Mucosa of stomach (tissue), 1 donor: ENCODE data around the gene RRP1.
"Not testable (repeated sequence)": the region's sequence is repeated elsewhere in the genome, so short reads cannot be mapped to it uniquely, and the experiment has no call there.

Experiments
- H3K27me3 ChIP-seq: one replicate; pipeline ENCODE4 v1.7.0; 2013; ENCODE audit warnings: mild to moderate bottlenecking, low read length; ENCODE audit not compliant: control insufficient read depth, insufficient read depth
- H3K36me3 ChIP-seq: one replicate; pipeline ENCODE4 v1.7.0; 2013; ENCODE audit warnings: low read length; ENCODE audit not compliant: control insufficient read depth, insufficient read depth
- H3K4me1 ChIP-seq: one replicate; pipeline ENCODE4 v1.7.0; 2013; ENCODE audit warnings: mild to moderate bottlenecking, low read length; ENCODE audit not compliant: control insufficient read depth, insufficient read depth
- H3K4me3 ChIP-seq: one replicate; pipeline ENCODE4 v1.7.0; 2013; ENCODE audit warnings: low read length
- H3K9ac ChIP-seq: one replicate; pipeline ENCODE4 v1.7.0; 2013; ENCODE audit warnings: mild to moderate bottlenecking, low read length, moderate library complexity
- H3K9me3 ChIP-seq: one replicate; pipeline ENCODE4 v1.7.0; 2013; ENCODE audit warnings: mild to moderate bottlenecking, low read length, moderate library complexity; ENCODE audit not compliant: control insufficient read depth
- donor health status: Pancreatic carcinoma.

RRP1 gene

GRCh38 chr21:43832158-43832550, 42.8 kb downstream of the RRP1 start:
- Histone ChIP-seq H3K4me1 (no peaks in the 10 kb centered on the region), H3K9ac (no peak overlapping the region), H3K9me3 (no peaks in the 10 kb centered on the region), H3K36me3 (no peaks in the 10 kb centered on the region), H3K27me3 (peaks cover 13% of the 10 kb centered on the region), H3K4me3 (no peak overlapping the region)

GRCh38 chr21:43832648-43833047, 43.3 kb downstream of the RRP1 start:
- no peak overlapping the region for H3K4me3 ChIP-seq
- H3K36me3 ChIP-seq, result no peaks in the 10 kb centered on the region
- peaks cover 8% of the 10 kb centered on the region for H3K27me3 ChIP-seq
- no peak overlapping the region for H3K9ac ChIP-seq
- H3K9me3 ChIP-seq, result no peaks in the 10 kb centered on the region
- H3K4me1 ChIP-seq, result no peaks in the 10 kb centered on the region

GRCh38 chr21:43834146-43834905, 44.9 kb downstream of the RRP1 start:
- Histone ChIP-seq H3K9ac (no peak overlapping the region), H3K36me3 (no peaks in the 10 kb centered on the region), H3K9me3 (no peaks in the 10 kb centered on the region), H3K4me3 (no peak overlapping the region), H3K27me3 (peaks cover 7% of the 10 kb centered on the region), H3K4me1 (no peaks in the 10 kb centered on the region)

- H3K9ac ChIP-seq, result no peak overlapping the region
- no peaks in the 10 kb centered on the region for H3K36me3 ChIP-seq
- peaks cover 7% of the 10 kb centered on the region for H3K27me3 ChIP-seq
- H3K4me1 ChIP-seq, result no peaks in the 10 kb centered on the region
- no peaks in the 10 kb centered on the region for H3K9me3 ChIP-seq
- no peak overlapping the region for H3K4me3 ChIP-seq
Measured at GRCh38 chr21:43835050-43835449, 45.7 kb downstream of the RRP1 start.

GRCh38 chr21:43835861-43836260, 46.5 kb downstream of the RRP1 start:
- no peaks in the 10 kb centered on the region for H3K36me3 ChIP-seq
- H3K4me3 ChIP-seq, result no peak overlapping the region
- no peaks in the 10 kb centered on the region for H3K4me1 ChIP-seq
- no peak overlapping the region for H3K9ac ChIP-seq
- H3K9me3 ChIP-seq, result no peaks in the 10 kb centered on the region
- H3K27me3 ChIP-seq, result peaks cover 7% of the 10 kb centered on the region

- H3K27me3 ChIP-seq, result peaks cover 7% of the 10 kb centered on the region
- no peak overlapping the region for H3K4me3 ChIP-seq
- H3K9ac ChIP-seq, result no peak overlapping the region
Measured at GRCh38 chr21:43836616-43837015, 47.2 kb downstream of the RRP1 start.

GRCh38 chr21:43840259-43840658, 50.9 kb downstream of the RRP1 start:
- H3K4me1 ChIP-seq, result no peaks in the 10 kb centered on the region
- no peaks in the 10 kb centered on the region for H3K27me3 ChIP-seq
- no peak overlapping the region for H3K4me3 ChIP-seq
- no peaks in the 10 kb centered on the region for H3K9me3 ChIP-seq
- H3K36me3 ChIP-seq, result no peaks in the 10 kb centered on the region
- H3K9ac ChIP-seq, result no peak overlapping the region

More at GRCh38 chr21:43836616-43837015, 47.2 kb downstream of the RRP1 start:
- H3K36me3 ChIP-seq, result no peaks in the 10 kb centered on the region
- H3K4me1 ChIP-seq, result no peaks in the 10 kb centered on the region
- no peaks in the 10 kb centered on the region for H3K9me3 ChIP-seq

- Histone ChIP-seq H3K36me3 (no peaks in the 10 kb centered on the region), H3K4me3 (no peak overlapping the region), H3K9me3 (no peaks in the 10 kb centered on the region), H3K9ac (no peak overlapping the region), H3K27me3 (no peaks in the 10 kb centered on the region), H3K4me1 (no peaks in the 10 kb centered on the region)
Measured at GRCh38 chr21:43842742-43843141, 53.4 kb downstream of the RRP1 start.

GRCh38 chr21:43844906-43845305, 55.5 kb downstream of the RRP1 start:
- not testable (repeated sequence) for H3K9ac ChIP-seq, H3K4me1 ChIP-seq, H3K27me3 ChIP-seq, H3K36me3 ChIP-seq, H3K9me3 ChIP-seq, H3K4me3 ChIP-seq

- Histone ChIP-seq H3K27me3 (no peaks in the 10 kb centered on the region), H3K4me3 (no peak overlapping the region), H3K4me1 (peaks cover 7% of the 10 kb centered on the region), H3K9me3 (no peaks in the 10 kb centered on the region), H3K36me3 (no peaks in the 10 kb centered on the region), H3K9ac (no peak overlapping the region)
Measured at GRCh38 chr21:43845386-43845785, 56.0 kb downstream of the RRP1 start.

GRCh38 chr21:43846430-43846829, 57.1 kb downstream of the RRP1 start:
- peaks cover 7% of the 10 kb centered on the region for H3K4me1 ChIP-seq
- H3K27me3 ChIP-seq, result no peaks in the 10 kb centered on the region
- H3K9me3 ChIP-seq, result no peaks in the 10 kb centered on the region

GRCh38 chr21:43847301-43847700, 57.9 kb downstream of the RRP1 start:
- Histone ChIP-seq H3K4me1 (peaks cover 7% of the 10 kb centered on the region), H3K36me3 (no peaks in the 10 kb centered on the region), H3K4me3 (no peak overlapping the region), H3K9me3 (no peaks in the 10 kb centered on the region), H3K9ac (no peak overlapping the region), H3K27me3 (no peaks in the 10 kb centered on the region)

More at GRCh38 chr21:43846430-43846829, 57.1 kb downstream of the RRP1 start:
- Histone ChIP-seq H3K4me3 (no peak overlapping the region), H3K36me3 (no peaks in the 10 kb centered on the region), H3K9ac (no peak overlapping the region)

GRCh38 chr21:43848771-43849170, 59.4 kb downstream of the RRP1 start:
- Histone ChIP-seq H3K9ac (no peak overlapping the region), H3K36me3 (no peaks in the 10 kb centered on the region), H3K4me3 (no peak overlapping the region), H3K4me1 (peaks cover 7% of the 10 kb centered on the region), H3K27me3 (no peaks in the 10 kb centered on the region), H3K9me3 (no peaks in the 10 kb centered on the region)
